ENCODE measurements around the gene C2orf92.

- no peak for TF ChIP-seq CTCF (IDR thresholded peaks at IDR 0.05; ENCODE audit: low read length)
- TF ChIP-seq EZH2phosphoT487 (IDR thresholded peaks at IDR 0.05; ENCODE audit: low read length): no peak
Observed at GRCh38 chr2:97645112-97645694, 24.3 kb upstream of the C2orf92 start.
